SK-N-SH (cell line): ENCODE measurements around the gene CASP8. TPM values are rescaled to one million over a fixed set of nuclear protein-coding genes. Genes with fewer than 3 reads are reported as not detected.

Experiments used
- CTCF ChIA-PET: fragments of 300-600, 350-600 bp; formaldehyde crosslinking; extraction: SDS; loops from one replicate; lab custom pipeline; 2021; lab: Yijun Ruan, JAX
- POLR2A ChIA-PET: fragments of 350-600 bp; sonication (Branson Sonifier 250); formaldehyde crosslinking; extraction: SDS; loops from one replicate; lab custom pipeline; 2020; ENCODE audit warnings: antibody characterized with exemption, inconsistent platforms; lab: Yijun Ruan, JAX
- DNase-seq: peaks from one replicate; pipeline ENCODE4 v3.0.0; 2012
- H2AFZ ChIP-seq: fragments of 200-600 bp; sonication (generic); 2 replicates; pipeline ENCODE4 v1.8.1; 2016; ENCODE audit warnings: antibody characterized with exemption, mild to moderate bottlenecking, low read depth
- H3F3A ChIP-seq: fragments of 200-600 bp; sonication (generic); replicated peaks from 2 replicates; pipeline ENCODE3; 2016; ENCODE audit warnings: antibody characterized with exemption, mild to moderate bottlenecking; ENCODE audit not compliant: insufficient read depth
- H3K27ac ChIP-seq, 2 experiments: fragments of 200-500 bp in 1 of 2; fragments of 200-600 bp in 1 of 2; sonication (Bioruptor generic) in 1 of 2; sonication (generic), shearing (Covaris generic) in 1 of 2; 2 replicates each; pipeline versions ENCODE4 v1.5.1 to v1.6.1; 2014 to 2016; ENCODE audit warnings: low read depth in 2 of 2, inconsistent platforms in 1 of 2, low read length in 1 of 2, mild to moderate bottlenecking in 1 of 2, mixed read lengths in 1 of 2
- H3K27me3 ChIP-seq: fragments of 200-600 bp; sonication (generic), shearing (Covaris generic); 2 replicates; pipeline ENCODE4 v1.6.1; 2016; ENCODE audit warnings: mixed run types; ENCODE audit not compliant: insufficient read depth
- H3K36me3 ChIP-seq, 2 experiments: fragments of 200-500 bp in 1 of 2; fragments of 200-600 bp in 1 of 2; sonication (Bioruptor generic) in 1 of 2; sonication (generic) in 1 of 2; replicated peaks in 1 of 2; 2 replicates each; pipeline versions ENCODE3 to v1.5.1; 2014 to 2016; ENCODE audit warnings: low read length in 1 of 2, mild to moderate bottlenecking in 1 of 2; ENCODE audit not compliant: insufficient read depth in 2 of 2, control insufficient read depth in 1 of 2
- H3K4me1 ChIP-seq, 2 experiments: fragments of 200-500 bp in 1 of 2; fragments of 200-600 bp in 1 of 2; sonication (Bioruptor generic) in 1 of 2; sonication (generic), shearing (Covaris generic) in 1 of 2; 2 replicates each; pipeline versions ENCODE4 v1.5.1 to v1.6.1; 2014 to 2016; ENCODE audit warnings: low read depth in 1 of 2, low read length in 1 of 2, mixed run types in 1 of 2; ENCODE audit not compliant: insufficient read depth in 2 of 2, control insufficient read depth in 1 of 2
- H3K4me2 ChIP-seq: fragments of 200-600 bp; sonication (generic), shearing (Covaris generic); 2 replicates; pipeline ENCODE4 v1.6.1; 2017; ENCODE audit warnings: mixed run types
- H3K4me3 ChIP-seq, 2 experiments: fragments of 200-500 bp in 1 of 2; fragments of 200-600 bp in 1 of 2; sonication (Bioruptor generic) in 1 of 2; sonication (generic), shearing (Covaris generic) in 1 of 2; 2 replicates each; pipeline versions ENCODE4 v1.5.1 to v1.8.1; 2014 to 2016; ENCODE audit warnings: low read depth in 2 of 2, inconsistent platforms in 1 of 2, low read length in 1 of 2, mild to moderate bottlenecking in 1 of 2, mixed read lengths in 1 of 2, moderate library complexity in 1 of 2
- H3K79me2 ChIP-seq: fragments of 200-600 bp; sonication (generic); 2 replicates; pipeline ENCODE4 v1.8.1; 2017; ENCODE audit warnings: mild to moderate bottlenecking; ENCODE audit not compliant: insufficient read depth
- H3K9ac ChIP-seq: fragments of 200-600 bp; sonication (generic); 2 replicates; pipeline ENCODE4 v1.6.1; 2017; ENCODE audit warnings: mixed run types
- H3K9me2 ChIP-seq: fragments of 200-600 bp; sonication (generic); 2 replicates; pipeline ENCODE4 v1.6.1; 2017; ENCODE audit warnings: mixed run types
- H3K9me3 ChIP-seq: fragments of 200-600 bp; sonication (generic); 2 replicates; pipeline ENCODE4 v1.6.1; 2017; ENCODE audit warnings: mixed run types, mild to moderate bottlenecking, moderate library complexity
- H4K20me1 ChIP-seq: fragments of 200-600 bp; sonication (generic); 2 replicates; pipeline ENCODE4 v1.6.1; 2017; ENCODE audit warnings: mild to moderate bottlenecking, mixed run types; ENCODE audit not compliant: insufficient read depth
- CHD2 ChIP-seq: fragments of 150-350 bp; IDR thresholded peaks from 2 replicates; pipeline ENCODE4 v1.6.1; 2018; ENCODE audit warnings: low read length; ENCODE audit not compliant: partially characterized antibody
- CTCF ChIP-seq: fragments of 200-600 bp; sonication (generic); IDR thresholded peaks from 2 replicates; pipeline ENCODE4 v1.6.1; 2017; ENCODE audit warnings: antibody characterized with exemption, mild to moderate bottlenecking, moderate library complexity
- EP300 ChIP-seq, 2 experiments: IDR thresholded peaks; 2 replicates each; pipeline versions ENCODE4 v1.4.0 to v1.6.1; 2012; ENCODE audit warnings: borderline replicate concordance in 1 of 2, low read depth in 1 of 2, low read length in 1 of 2
- EZH2phosphoT487 ChIP-seq: fragments of 200-600 bp; sonication (generic); IDR thresholded peaks from 2 replicates; pipeline ENCODE4 v1.6.1; 2017; ENCODE audit warnings: low read depth, mixed run types, mild to moderate bottlenecking, antibody characterized with exemption, moderate library complexity, borderline replicate concordance
- FOXJ3 ChIP-seq: sonication (generic); formaldehyde crosslinking; IDR thresholded peaks from 2 replicates; pipeline ENCODE4 v1.5.1; 2020; ENCODE audit warnings: mild to moderate bottlenecking, missing genetic modification reagents
- IRF3 ChIP-seq: fragments of 150-350 bp; IDR thresholded peaks from 2 replicates; pipeline ENCODE4 v1.6.1; 2016; ENCODE audit warnings: mild to moderate bottlenecking, low read depth, low read length
- MEF2A ChIP-seq: IDR thresholded peaks from 2 replicates; pipeline ENCODE4 v1.4.0; 2012; ENCODE audit warnings: low read depth, borderline replicate concordance
- MXI1 ChIP-seq: IDR thresholded peaks from 2 replicates; pipeline ENCODE4 v1.6.1; 2012; ENCODE audit warnings: mild to moderate bottlenecking, low read depth, low read length, improper control_type of control experiment
- NRF1 ChIP-seq: IDR thresholded peaks from 2 replicates; pipeline ENCODE4 v1.6.1; 2012; ENCODE audit warnings: low read depth, mild to moderate bottlenecking, low read length
- RAD21 ChIP-seq: IDR thresholded peaks from 2 replicates; pipeline ENCODE4 v1.6.1; 2012; ENCODE audit warnings: mild to moderate bottlenecking, low read length
- RCOR1 ChIP-seq: fragments of 150-350 bp; IDR thresholded peaks from 2 replicates; pipeline ENCODE4 v1.6.1; 2017; ENCODE audit warnings: antibody characterized with exemption, low read length
- SIN3A ChIP-seq: IDR thresholded peaks from 2 replicates; pipeline ENCODE4 v1.6.1; 2012; ENCODE audit warnings: low read depth, mild to moderate bottlenecking, low read length, moderate library complexity, borderline replicate concordance
- SMC3 ChIP-seq: IDR thresholded peaks from 2 replicates; pipeline ENCODE4 v1.6.1; 2012; ENCODE audit warnings: low read depth, low read length, improper control_type of control experiment
- TCF12 ChIP-seq: IDR thresholded peaks from 2 replicates; pipeline ENCODE4 v1.4.0; 2012
- WGBS: methylation state at CpG from one replicate; pipeline ENCODE4 v1.1.6; 2017; ENCODE audit warnings: low lambda C conversion rate; 5-methylcytosine and 5-hydroxymethylcytosine counted together
- polyA plus RNA-seq, 3 experiments: library from polyadenylated mRNA; depleted of rRNA; stranded (reverse); fragments of >200 nt; gene quantifications; 2 replicates each; pipeline ENCODE4 v1.2.3, GENCODE V29; 2012

CASP8 gene
- polyA plus RNA-seq, 1 of the 3 experiments (the other 2 are of a cell fraction) = 13.1 TPM

- no peak for DNase-seq
- WGBS = 85% methylated on average over 1 of the region's 1 CpG
Observed at GRCh38 chr2:201279079-201279478, 18.7 kb downstream of the CASP8 start.

GRCh38 chr2:201280191-201281040, 20.1 kb downstream of the CASP8 start:
- POLR2A ChIA-PET = no interaction called here

More at GRCh38 chr2:201279079-201279478, 18.7 kb downstream of the CASP8 start:
- peaks cover 3% of the 10 kb centered on the region for H3F3A ChIP-seq
- no peaks in the 10 kb centered on the region for H3K9me3 ChIP-seq
- H3K27ac ChIP-seq = no peak overlapping the region
- no peak overlapping the region for H2AFZ ChIP-seq
- no peaks in the 10 kb centered on the region for H3K4me1 ChIP-seq
- no peaks in the 10 kb centered on the region for H3K9me2 ChIP-seq
- POLR2A ChIA-PET = no interaction called here
- no peaks in the 10 kb centered on the region for H3K27me3 ChIP-seq
- no peak overlapping the region for H3K4me3 ChIP-seq
- H3K79me2 ChIP-seq = no peaks in the 10 kb centered on the region
- TF ChIP-seq CHD2 (no peak), NRF1 (no peak), RCOR1 (no peak), SIN3A (no peak), MEF2A (no peak), EP300 (IDR thresholded peaks at IDR 0.05; ENCODE audit: borderline replicate concordance in 1 of 2, low read depth in 1 of 2, low read length in 1 of 2) (no peak), TCF12 (no peak)
- CTCF ChIA-PET = interaction anchor here (0.6 to 1.5 kb wide), 2 partner anchors 11 to 685 kb away, joined by 3 to 4 read pairs; no protein-coding TSS in a partner anchor
- H3K9ac ChIP-seq = no peak overlapping the region
- no peak overlapping the region for H3K4me2 ChIP-seq
- peaks cover 15 to 28% of the 10 kb centered on the region in 2 experiments for H3K36me3 ChIP-seq
- H4K20me1 ChIP-seq = no peaks in the 10 kb centered on the region

More at GRCh38 chr2:201280191-201281040, 20.1 kb downstream of the CASP8 start:
- Histone ChIP-seq H3K9me2 (no peaks in the 10 kb centered on the region), H3K9me3 (no peaks in the 10 kb centered on the region), H4K20me1 (no peaks in the 10 kb centered on the region), H2AFZ (no peak overlapping the region), H3F3A (peaks cover 3% of the 10 kb centered on the region), H3K27me3 (no peaks in the 10 kb centered on the region), H3K27ac (no peak overlapping the region), H3K4me3 (no peak overlapping the region), H3K9ac (no peak overlapping the region), H3K4me1 (no peaks in the 10 kb centered on the region), H3K36me3 (peaks cover 15 to 22% of the 10 kb centered on the region in 2 experiments), H3K79me2 (no peaks in the 10 kb centered on the region), H3K4me2 (no peak overlapping the region)
- 97% methylated on average over 3 of the region's 3 CpGs for WGBS
- no peak for DNase-seq
- CTCF ChIA-PET = no interaction called here
- TF ChIP-seq MXI1 = no peak
- no peak for TF ChIP-seq IRF3
- TF ChIP-seq RAD21 = no peak
- TF ChIP-seq CTCF = no peak
- no peak for TF ChIP-seq SIN3A
- no peak for TF ChIP-seq EP300 (IDR thresholded peaks at IDR 0.05; ENCODE audit: borderline replicate concordance in 1 of 2, low read depth in 1 of 2, low read length in 1 of 2)
- TF ChIP-seq FOXJ3 (CRISPR knock-in tag) = no peak
- TF ChIP-seq TCF12 = no peak
- TF ChIP-seq EZH2phosphoT487 = no peak
- no peak for TF ChIP-seq SMC3
- TF ChIP-seq, all 33 proteins: peak for 0
